ENCODE data around the gene IGLL1.
"Not testable (repeated sequence)": the region's sequence is repeated elsewhere in the genome, so short reads cannot be mapped to it uniquely, and the experiment has no call there.

IGLL1 gene

GRCh38 chr22:23562186-23562585 lies 17.9 kb downstream of the IGLL1 start:
- TF ChIP-seq CTCF (IDR thresholded peaks at IDR 0.05; ENCODE audit: low read depth, low read length, missing control alignments), result no peak
- DNase-seq, result no peak
- in situ Hi-C loops (cut with HindIII; ENCODE audit: low pct_ligation_motif_present, low sequenced_read_pairs), result no loop called here
- Histone ChIP-seq H3K27ac (no peak overlapping the region), H3K4me3 (ENCODE audit: low read depth, low read length) (no peak overlapping the region), H3K27me3 (replicated peaks) (peaks cover 16% of the 10 kb centered on the region), H3K36me3 (replicated peaks) (no peaks in the 10 kb centered on the region)

- DNase-seq; in situ Hi-C loops (cut with HindIII; ENCODE audit: low pct_ligation_motif_present, low sequenced_read_pairs); H3K27me3 ChIP-seq (replicated peaks); H3K27ac ChIP-seq; H3K36me3 ChIP-seq (replicated peaks); H3K4me3 ChIP-seq (ENCODE audit: low read depth, low read length): not testable (repeated sequence)
Measured at GRCh38 chr22:23561025-23561510, 19.0 kb downstream of the IGLL1 start.

- H3K36me3 ChIP-seq (replicated peaks); in situ Hi-C loops (cut with HindIII; ENCODE audit: low pct_ligation_motif_present, low sequenced_read_pairs); DNase-seq; H3K27ac ChIP-seq; H3K27me3 ChIP-seq (replicated peaks); H3K4me3 ChIP-seq (ENCODE audit: low read depth, low read length): not testable (repeated sequence)
Measured at GRCh38 chr22:23560215-23560614, 19.9 kb downstream of the IGLL1 start.

- DNase-seq, result no peak
- TF ChIP-seq CTCF (IDR thresholded peaks at IDR 0.05; ENCODE audit: low read depth, low read length, missing control alignments), result no peak
- H3K36me3 ChIP-seq (replicated peaks), result no peaks in the 10 kb centered on the region
- no peak overlapping the region for H3K27ac ChIP-seq
- H3K27me3 ChIP-seq (replicated peaks), result no peaks in the 10 kb centered on the region
- in situ Hi-C loops (cut with HindIII; ENCODE audit: low pct_ligation_motif_present, low sequenced_read_pairs), result no loop called here
- no peak overlapping the region for H3K4me3 ChIP-seq (ENCODE audit: low read depth, low read length)
Measured at GRCh38 chr22:23557467-23557866, 22.6 kb downstream of the IGLL1 start.

GRCh38 chr22:23557036-23557435 lies 23.1 kb downstream of the IGLL1 start:
- Histone ChIP-seq H3K4me3 (ENCODE audit: low read depth, low read length) (no peak overlapping the region), H3K27me3 (replicated peaks) (no peaks in the 10 kb centered on the region), H3K36me3 (replicated peaks) (no peaks in the 10 kb centered on the region), H3K27ac (no peak overlapping the region)
- no peak for DNase-seq
- TF ChIP-seq CTCF (IDR thresholded peaks at IDR 0.05; ENCODE audit: low read depth, low read length, missing control alignments), result no peak
- in situ Hi-C loops (cut with HindIII; ENCODE audit: low pct_ligation_motif_present, low sequenced_read_pairs), result no loop called here

- Histone ChIP-seq H3K4me3 (ENCODE audit: low read depth, low read length) (no peak overlapping the region), H3K27ac (no peak overlapping the region), H3K36me3 (replicated peaks) (no peaks in the 10 kb centered on the region), H3K27me3 (replicated peaks) (no peaks in the 10 kb centered on the region)
- in situ Hi-C loops (cut with HindIII; ENCODE audit: low pct_ligation_motif_present, low sequenced_read_pairs), result no loop called here
- DNase-seq, result no peak
- TF ChIP-seq CTCF (IDR thresholded peaks at IDR 0.05; ENCODE audit: low read depth, low read length, missing control alignments), result no peak
Measured at GRCh38 chr22:23556026-23556620, 24.0 kb downstream of the IGLL1 start.

GRCh38 chr22:23555118-23555517 lies 25.0 kb downstream of the IGLL1 start:
- Histone ChIP-seq H3K4me3 (ENCODE audit: low read depth, low read length) (no peak overlapping the region), H3K27ac (no peak overlapping the region), H3K27me3 (replicated peaks) (no peaks in the 10 kb centered on the region), H3K36me3 (replicated peaks) (no peaks in the 10 kb centered on the region)
- DNase-seq, result no peak
- no peak for TF ChIP-seq CTCF (IDR thresholded peaks at IDR 0.05; ENCODE audit: low read depth, low read length, missing control alignments)
- in situ Hi-C loops (cut with HindIII; ENCODE audit: low pct_ligation_motif_present, low sequenced_read_pairs), result no loop called here

Data from brain microvascular endothelial cell (primary cell).